ENCODE measurements around the gene LFNG.

DNA sequence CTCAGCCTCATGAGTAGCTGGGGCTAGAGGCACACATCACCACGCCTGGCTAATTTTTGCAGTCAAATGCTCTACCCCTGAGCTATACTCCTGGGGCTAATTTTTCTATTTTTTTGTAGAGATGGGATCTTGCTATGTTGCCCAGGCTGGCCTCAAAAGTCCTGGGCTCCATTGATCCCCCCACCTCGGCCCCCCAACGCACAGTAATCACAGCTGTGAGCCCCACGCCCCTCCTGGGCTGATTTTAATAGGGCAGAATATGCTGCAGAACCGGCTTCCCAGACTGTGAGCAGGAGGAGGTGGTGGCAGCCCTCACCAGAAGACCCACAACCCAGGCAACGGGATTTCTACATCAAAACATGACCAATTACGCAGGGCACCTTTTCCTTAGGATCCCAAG lies 20.6 kb downstream of the LFNG start:
- TF ChIP-seq, protein P1, sequence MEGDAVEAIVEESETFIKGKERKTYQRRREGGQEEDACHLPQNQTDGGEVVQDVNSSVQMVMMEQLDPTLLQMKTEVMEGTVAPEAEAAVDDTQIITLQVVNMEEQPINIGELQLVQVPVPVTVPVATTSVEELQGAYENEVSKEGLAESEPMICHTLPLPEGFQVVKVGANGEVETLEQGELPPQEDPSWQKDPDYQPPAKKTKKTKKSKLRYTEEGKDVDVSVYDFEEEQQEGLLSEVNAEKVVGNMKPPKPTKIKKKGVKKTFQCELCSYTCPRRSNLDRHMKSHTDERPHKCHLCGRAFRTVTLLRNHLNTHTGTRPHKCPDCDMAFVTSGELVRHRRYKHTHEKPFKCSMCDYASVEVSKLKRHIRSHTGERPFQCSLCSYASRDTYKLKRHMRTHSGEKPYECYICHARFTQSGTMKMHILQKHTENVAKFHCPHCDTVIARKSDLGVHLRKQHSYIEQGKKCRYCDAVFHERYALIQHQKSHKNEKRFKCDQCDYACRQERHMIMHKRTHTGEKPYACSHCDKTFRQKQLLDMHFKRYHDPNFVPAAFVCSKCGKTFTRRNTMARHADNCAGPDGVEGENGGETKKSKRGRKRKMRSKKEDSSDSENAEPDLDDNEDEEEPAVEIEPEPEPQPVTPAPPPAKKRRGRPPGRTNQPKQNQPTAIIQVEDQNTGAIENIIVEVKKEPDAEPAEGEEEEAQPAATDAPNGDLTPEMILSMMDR (IDR thresholded peaks at IDR 0.05; ENCODE audit: low read depth, low read length, missing input control), result no peak
- TF ChIP-seq, protein P2, sequence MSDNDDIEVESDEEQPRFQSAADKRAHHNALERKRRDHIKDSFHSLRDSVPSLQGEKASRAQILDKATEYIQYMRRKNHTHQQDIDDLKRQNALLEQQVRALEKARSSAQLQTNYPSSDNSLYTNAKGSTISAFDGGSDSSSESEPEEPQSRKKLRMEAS (IDR thresholded peaks at IDR 0.05), result no peak
- no peak for TF ChIP-seq YY1 (IDR thresholded peaks at IDR 0.05)
- TF ChIP-seq, protein P3, sequence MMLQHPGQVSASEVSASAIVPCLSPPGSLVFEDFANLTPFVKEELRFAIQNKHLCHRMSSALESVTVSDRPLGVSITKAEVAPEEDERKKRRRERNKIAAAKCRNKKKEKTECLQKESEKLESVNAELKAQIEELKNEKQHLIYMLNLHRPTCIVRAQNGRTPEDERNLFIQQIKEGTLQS (IDR thresholded peaks at IDR 0.05), result no peak
- TF ChIP-seq FOXA1 (IDR thresholded peaks at IDR 0.05), result no peak
- TF ChIP-seq, protein P4, sequence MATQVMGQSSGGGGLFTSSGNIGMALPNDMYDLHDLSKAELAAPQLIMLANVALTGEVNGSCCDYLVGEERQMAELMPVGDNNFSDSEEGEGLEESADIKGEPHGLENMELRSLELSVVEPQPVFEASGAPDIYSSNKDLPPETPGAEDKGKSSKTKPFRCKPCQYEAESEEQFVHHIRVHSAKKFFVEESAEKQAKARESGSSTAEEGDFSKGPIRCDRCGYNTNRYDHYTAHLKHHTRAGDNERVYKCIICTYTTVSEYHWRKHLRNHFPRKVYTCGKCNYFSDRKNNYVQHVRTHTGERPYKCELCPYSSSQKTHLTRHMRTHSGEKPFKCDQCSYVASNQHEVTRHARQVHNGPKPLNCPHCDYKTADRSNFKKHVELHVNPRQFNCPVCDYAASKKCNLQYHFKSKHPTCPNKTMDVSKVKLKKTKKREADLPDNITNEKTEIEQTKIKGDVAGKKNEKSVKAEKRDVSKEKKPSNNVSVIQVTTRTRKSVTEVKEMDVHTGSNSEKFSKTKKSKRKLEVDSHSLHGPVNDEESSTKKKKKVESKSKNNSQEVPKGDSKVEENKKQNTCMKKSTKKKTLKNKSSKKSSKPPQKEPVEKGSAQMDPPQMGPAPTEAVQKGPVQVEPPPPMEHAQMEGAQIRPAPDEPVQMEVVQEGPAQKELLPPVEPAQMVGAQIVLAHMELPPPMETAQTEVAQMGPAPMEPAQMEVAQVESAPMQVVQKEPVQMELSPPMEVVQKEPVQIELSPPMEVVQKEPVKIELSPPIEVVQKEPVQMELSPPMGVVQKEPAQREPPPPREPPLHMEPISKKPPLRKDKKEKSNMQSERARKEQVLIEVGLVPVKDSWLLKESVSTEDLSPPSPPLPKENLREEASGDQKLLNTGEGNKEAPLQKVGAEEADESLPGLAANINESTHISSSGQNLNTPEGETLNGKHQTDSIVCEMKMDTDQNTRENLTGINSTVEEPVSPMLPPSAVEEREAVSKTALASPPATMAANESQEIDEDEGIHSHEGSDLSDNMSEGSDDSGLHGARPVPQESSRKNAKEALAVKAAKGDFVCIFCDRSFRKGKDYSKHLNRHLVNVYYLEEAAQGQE (IDR thresholded peaks at IDR 0.05), result no peak
- no peak for TF ChIP-seq RAD21 (IDR thresholded peaks at IDR 0.05)
